H1 (cell line): Measurements from ENCODE around the gene ATG9B. TPM values are rescaled to one million over a fixed set of nuclear protein-coding genes. Genes with fewer than 3 reads are reported as not detected.

ENCODE experiments used
- TBP ChIP-seq: IDR thresholded peaks from 2 replicates; pipeline ENCODE4 v1.6.1; 2011; ENCODE audit warnings: low read depth, low read length, improper control_type of control experiment
- polyA plus RNA-seq, 7 experiments: library from polyadenylated mRNA; depleted of rRNA in 3 of 7; stranded (reverse) in 5 of 7; unstranded in 2 of 7; fragments of >200 nt in 5 of 7; fragments of 200-250 nt in 2 of 7; gene quantifications; 1 replicate in 5 of 7; 2 replicates in 1 of 7; 4 replicates in 1 of 7; pipeline versions ENCODE4 v1.2.1 to v1.2.3, GENCODE V29; 2011 to 2013; ENCODE audit warnings: missing spikeins in 2 of 7, mixed read lengths in 2 of 7
- total RNA-seq: library from RNA; stranded (reverse); fragmentation: NEBNext Ultra II Directional; extraction: Animal tissue kit (Norgen Biotek cat#: 25700); gene quantifications from 2 replicates; pipeline ENCODE4 v1.2.1, GENCODE V29; 2021

ATG9B gene
- total and polyA plus RNA-seq, 2 of the 8 experiments (the other 6 are each of a cell fraction or from before 2014, with no cell fraction given) = 1.4 to 2.3 TPM

- TF ChIP-seq TBP = no peak
Observed at GRCh38 chr7:151010307-151011096, 13.8 kb downstream of the ATG9B start (continued).
